A673 (cell line): ENCODE results near the gene COLEC12.

Source experiments
- CTCF ChIP-seq: fragments of 300-800, 200-600 bp; sonication (generic); conservative IDR thresholded peaks from 2 replicates; pipeline ENCODE4 v1.5.1; 2017; ENCODE audit warnings: low read depth, mild to moderate bottlenecking, antibody characterized with exemption, low read length, moderate library complexity, mixed read lengths
- EZH2 ChIP-seq: fragments of 200-600 bp; sonication (generic); IDR thresholded peaks from 2 replicates; pipeline ENCODE4 v1.6.1; 2017; ENCODE audit warnings: borderline replicate concordance, low read depth, mild to moderate bottlenecking, mixed read lengths, antibody characterized with exemption, low read length; ENCODE audit not compliant: poor library complexity, severe bottlenecking

- TF ChIP-seq CTCF (no peak), EZH2 (no peak)
Observed at GRCh38 chr18:394987-395362, 105.5 kb downstream of the COLEC12 start.
